ENCODE measurements around the gene GJC3. TPM values are rescaled to one million over a fixed set of nuclear protein-coding genes. Genes with fewer than 3 reads are reported as not detected.
A peak's percentile ranks its signal among the peaks of the same experiment; 100 is the strongest.
"Not testable (repeated sequence)": the region's sequence is repeated elsewhere in the genome, so short reads cannot be mapped to it uniquely, and the experiment has no call there.

GJC3 gene
- total RNA-seq, 2 donors from 2014 or later: 0.82 to 1.4 TPM

DNA sequence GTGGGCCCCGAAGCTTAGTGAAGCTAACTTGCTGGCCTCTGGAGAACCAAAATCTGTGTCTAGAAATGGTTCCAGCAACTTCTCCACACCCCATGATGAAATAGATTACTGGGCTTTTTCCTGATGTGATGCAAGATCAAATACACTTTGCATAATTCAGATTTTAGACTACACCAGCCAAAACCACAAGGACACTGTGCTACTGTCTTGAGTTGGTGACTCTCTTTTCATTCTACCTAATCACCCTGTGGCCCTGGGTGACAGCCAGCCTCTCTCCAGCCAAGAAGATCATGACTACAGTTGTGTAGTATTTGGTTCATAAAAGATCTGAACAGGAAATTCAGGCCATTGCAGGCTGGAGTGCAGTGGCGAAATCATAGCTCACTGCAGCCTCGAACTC, 24.2 kb upstream of the GJC3 start:
- WGBS, 2 experiments (ENCODE audit: insufficient coverage in 1 of 2, insufficient read length in 1 of 2): 88 to 100% methylated on average over 1 to 3 of the region's 3 CpGs
- no peaks in the 10 kb centered on the region for H3K36me3 Mint-ChIP-seq (ENCODE audit: low read depth)
- peaks cover 32% of the 10 kb centered on the region for H3K9me3 Mint-ChIP-seq
- no peak overlapping the region for H3K4me3 Mint-ChIP-seq
- no peak overlapping the region for H3K27ac Mint-ChIP-seq
- peaks cover 14% of the 10 kb centered on the region for H3K27me3 Mint-ChIP-seq (ENCODE audit: insufficient read depth)
- Histone ChIP-seq H3K9me3 (ENCODE audit: control insufficient read depth, low read length) (peaks cover 22% of the 10 kb centered on the region), H3K4me3 (ENCODE audit: low read length) (no peak overlapping the region), H3K36me3 (ENCODE audit: control insufficient read depth, insufficient read depth, low read length) (no peaks in the 10 kb centered on the region), H3K9ac (ENCODE audit: extremely low read depth, low read length, poor library complexity, severe bottlenecking) (no peak overlapping the region), H3K27ac (ENCODE audit: low read depth, low read length) (no peak overlapping the region), H3K4me1 (ENCODE audit: control insufficient read depth, insufficient read depth, low read length) (no peaks in the 10 kb centered on the region), H3K27me3 (ENCODE audit: control insufficient read depth, insufficient read depth, low read length, poor library complexity, severe bottlenecking) (peaks cover 23% of the 10 kb centered on the region)
- TF ChIP-seq, protein P1, sequence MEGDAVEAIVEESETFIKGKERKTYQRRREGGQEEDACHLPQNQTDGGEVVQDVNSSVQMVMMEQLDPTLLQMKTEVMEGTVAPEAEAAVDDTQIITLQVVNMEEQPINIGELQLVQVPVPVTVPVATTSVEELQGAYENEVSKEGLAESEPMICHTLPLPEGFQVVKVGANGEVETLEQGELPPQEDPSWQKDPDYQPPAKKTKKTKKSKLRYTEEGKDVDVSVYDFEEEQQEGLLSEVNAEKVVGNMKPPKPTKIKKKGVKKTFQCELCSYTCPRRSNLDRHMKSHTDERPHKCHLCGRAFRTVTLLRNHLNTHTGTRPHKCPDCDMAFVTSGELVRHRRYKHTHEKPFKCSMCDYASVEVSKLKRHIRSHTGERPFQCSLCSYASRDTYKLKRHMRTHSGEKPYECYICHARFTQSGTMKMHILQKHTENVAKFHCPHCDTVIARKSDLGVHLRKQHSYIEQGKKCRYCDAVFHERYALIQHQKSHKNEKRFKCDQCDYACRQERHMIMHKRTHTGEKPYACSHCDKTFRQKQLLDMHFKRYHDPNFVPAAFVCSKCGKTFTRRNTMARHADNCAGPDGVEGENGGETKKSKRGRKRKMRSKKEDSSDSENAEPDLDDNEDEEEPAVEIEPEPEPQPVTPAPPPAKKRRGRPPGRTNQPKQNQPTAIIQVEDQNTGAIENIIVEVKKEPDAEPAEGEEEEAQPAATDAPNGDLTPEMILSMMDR (conservative IDR thresholded peaks at IDR 0.05): no peak
- H3K4me1 Mint-ChIP-seq: no peaks in the 10 kb centered on the region
- DNase-seq: no peak

DNA sequence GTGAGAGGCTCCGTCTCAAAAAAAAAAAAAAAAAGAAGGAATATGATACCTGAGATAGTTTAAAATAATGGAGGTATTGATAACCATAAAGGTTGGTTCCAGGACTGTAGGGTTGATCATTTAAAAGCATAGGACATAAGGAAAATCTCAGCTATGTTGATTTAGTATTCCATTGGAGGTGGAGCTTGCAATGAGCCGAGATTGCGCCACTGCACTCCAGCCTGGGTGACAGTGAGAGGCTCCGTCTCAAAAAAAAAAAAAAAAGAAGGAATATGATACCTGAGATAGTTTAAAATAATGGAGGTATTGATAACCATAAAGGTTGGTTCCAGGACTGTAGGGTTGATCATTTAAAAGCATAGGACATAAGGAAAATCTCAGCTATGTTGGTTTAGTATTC, 23.2 kb upstream of the GJC3 start:
- H3K27me3 Mint-ChIP-seq (ENCODE audit: insufficient read depth): peaks cover 13% of the 10 kb centered on the region
- not testable (repeated sequence) for H3K4me3 ChIP-seq (ENCODE audit: low read length); H3K9ac ChIP-seq (ENCODE audit: extremely low read depth, low read length, poor library complexity, severe bottlenecking); H3K4me1 ChIP-seq (ENCODE audit: control insufficient read depth, insufficient read depth, low read length); H3K4me1 Mint-ChIP-seq; H3K27ac Mint-ChIP-seq; H3K36me3 ChIP-seq (ENCODE audit: control insufficient read depth, insufficient read depth, low read length); H3K36me3 Mint-ChIP-seq (ENCODE audit: low read depth); H3K27ac ChIP-seq (ENCODE audit: low read depth, low read length); DNase-seq; H3K4me3 Mint-ChIP-seq
- Histone ChIP-seq H3K27me3 (ENCODE audit: control insufficient read depth, insufficient read depth, low read length, poor library complexity, severe bottlenecking) (peaks cover 15% of the 10 kb centered on the region), H3K9me3 (ENCODE audit: control insufficient read depth, low read length) (peaks cover 22% of the 10 kb centered on the region)
- peaks cover 38% of the 10 kb centered on the region for H3K9me3 Mint-ChIP-seq
- WGBS, 2 experiments (ENCODE audit: insufficient coverage in 1 of 2, insufficient read length in 1 of 2): 89% methylated on average over 1 of the region's 4 CpGs; no CpG with 5 or more reads in 1 of the 2 experiments

DNA sequence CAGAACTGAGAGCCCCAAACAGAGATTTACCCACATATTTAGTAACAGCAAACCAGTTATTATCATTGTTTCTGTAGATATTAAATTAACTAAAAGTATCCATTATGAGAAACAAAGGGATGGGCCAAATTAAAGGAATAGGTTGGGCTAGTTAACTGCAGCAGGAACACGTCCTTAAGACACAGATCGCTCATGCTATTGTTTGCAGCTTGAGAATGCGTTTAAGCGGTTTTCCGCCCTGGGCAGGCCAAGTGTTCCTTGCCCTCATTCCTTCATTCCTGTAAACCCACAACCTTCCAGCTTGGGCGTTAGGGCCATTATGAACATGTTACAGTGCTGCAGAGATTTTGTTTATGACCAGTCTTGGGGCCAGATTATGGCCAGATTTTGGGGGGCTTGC, 21.4 kb upstream of the GJC3 start:
- not testable (repeated sequence) for H3K27me3 Mint-ChIP-seq (ENCODE audit: insufficient read depth); H3K27ac Mint-ChIP-seq; H3K27ac ChIP-seq (ENCODE audit: low read depth, low read length); H3K4me3 ChIP-seq (ENCODE audit: low read length); H3K36me3 Mint-ChIP-seq (ENCODE audit: low read depth); H3K27me3 ChIP-seq (ENCODE audit: control insufficient read depth, insufficient read depth, low read length, poor library complexity, severe bottlenecking); H3K4me1 Mint-ChIP-seq; DNase-seq; H3K4me3 Mint-ChIP-seq; H3K9ac ChIP-seq (ENCODE audit: extremely low read depth, low read length, poor library complexity, severe bottlenecking); H3K4me1 ChIP-seq (ENCODE audit: control insufficient read depth, insufficient read depth, low read length); H3K36me3 ChIP-seq (ENCODE audit: control insufficient read depth, insufficient read depth, low read length)
- 85 to 97% methylated on average over 5 to 6 of the region's 6 CpGs for WGBS, 2 experiments (ENCODE audit: insufficient coverage in 1 of 2, insufficient read length in 1 of 2)
- H3K9me3 ChIP-seq (ENCODE audit: control insufficient read depth, low read length): peaks cover 22% of the 10 kb centered on the region
- H3K9me3 Mint-ChIP-seq: peaks cover 50% of the 10 kb centered on the region

DNA sequence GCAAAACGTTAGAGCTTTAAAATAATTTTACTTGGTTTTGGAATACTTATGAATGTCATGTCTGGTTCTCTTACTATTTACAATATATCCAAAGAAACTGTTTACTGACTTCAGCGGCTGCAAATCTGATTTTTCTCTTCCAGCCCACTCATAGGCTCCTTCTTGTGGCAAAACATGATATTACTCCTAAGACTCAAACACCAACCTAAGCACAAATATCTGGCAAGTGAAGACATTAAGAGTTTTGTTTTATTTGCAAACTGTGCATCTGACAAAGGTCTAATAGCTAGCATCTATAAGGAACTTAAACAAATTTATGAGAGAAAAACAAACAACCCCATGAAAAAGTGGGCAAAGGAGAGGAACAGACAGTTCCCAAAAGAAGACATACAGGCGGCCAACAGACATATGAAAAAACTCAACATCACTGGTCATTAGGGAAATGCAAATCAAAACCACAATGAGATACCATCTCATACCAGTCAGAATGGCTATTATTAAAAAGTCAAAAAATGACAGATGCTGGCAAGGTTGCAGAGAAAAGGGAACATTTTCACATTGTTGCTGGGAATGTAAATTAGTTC, 20.3 kb upstream of the GJC3 start:
- Histone ChIP-seq H3K9ac (ENCODE audit: extremely low read depth, low read length, poor library complexity, severe bottlenecking) (no peak overlapping the region), H3K9me3 (ENCODE audit: control insufficient read depth, low read length) (peaks cover 22% of the 10 kb centered on the region), H3K36me3 (ENCODE audit: control insufficient read depth, insufficient read depth, low read length) (no peaks in the 10 kb centered on the region), H3K4me3 (ENCODE audit: low read length) (no peak overlapping the region), H3K27me3 (ENCODE audit: control insufficient read depth, insufficient read depth, low read length, poor library complexity, severe bottlenecking) (no peaks in the 10 kb centered on the region), H3K4me1 (ENCODE audit: control insufficient read depth, insufficient read depth, low read length) (no peaks in the 10 kb centered on the region), H3K27ac (ENCODE audit: low read depth, low read length) (no peak overlapping the region)
- TF ChIP-seq, protein P1 (conservative IDR thresholded peaks at IDR 0.05): peak; percentile 58
- H3K36me3 Mint-ChIP-seq (ENCODE audit: low read depth): peaks cover 1% of the 10 kb centered on the region
- H3K4me1 Mint-ChIP-seq: no peaks in the 10 kb centered on the region
- no peak for DNase-seq
- no peaks in the 10 kb centered on the region for H3K27me3 Mint-ChIP-seq (ENCODE audit: insufficient read depth)
- 62% methylated on average over 3 of the region's 3 CpGs; no CpG with 5 or more reads in 1 of the 2 experiments for WGBS, 2 experiments (ENCODE audit: insufficient coverage in 1 of 2, insufficient read length in 1 of 2)
- no peak overlapping the region for H3K27ac Mint-ChIP-seq
- H3K4me3 Mint-ChIP-seq: no peak overlapping the region
- peaks cover 50% of the 10 kb centered on the region for H3K9me3 Mint-ChIP-seq
